Measurements from ENCODE around the gene KLHDC9. TPM values are rescaled to one million over a fixed set of nuclear protein-coding genes. Genes with fewer than 3 reads are reported as not detected.

The KLHDC9 gene
- total and polyA plus RNA-seq, 9 of the 15 experiments (the other 6 are each of a cell fraction or from before 2014, with no cell fraction given), result not detected

DNA sequence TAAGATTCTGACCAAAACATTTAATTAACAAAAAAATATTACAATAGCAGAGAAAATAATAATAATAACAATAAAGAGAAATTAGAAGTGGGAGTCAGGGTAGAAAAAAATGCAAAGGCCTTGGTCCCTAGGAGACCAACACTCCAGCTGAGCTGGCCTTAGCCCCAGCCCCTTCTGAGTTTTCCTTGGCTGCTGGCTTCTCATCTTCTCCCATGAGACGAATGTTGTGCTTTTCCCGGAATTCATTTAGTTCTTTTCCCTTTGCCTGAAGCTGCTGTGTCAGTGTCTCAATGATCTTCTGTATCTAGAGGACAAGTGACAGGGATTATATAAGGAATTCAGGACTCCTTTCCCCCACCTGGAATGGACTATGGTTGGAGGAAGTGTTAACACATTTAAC is 2.4 kb downstream of the KLHDC9 start (continued):
- no peak for TF ChIP-seq PRDM10 (IDR thresholded peaks at IDR 0.05; ENCODE audit: partially characterized antibody)
- TF ChIP-seq, protein P1, sequence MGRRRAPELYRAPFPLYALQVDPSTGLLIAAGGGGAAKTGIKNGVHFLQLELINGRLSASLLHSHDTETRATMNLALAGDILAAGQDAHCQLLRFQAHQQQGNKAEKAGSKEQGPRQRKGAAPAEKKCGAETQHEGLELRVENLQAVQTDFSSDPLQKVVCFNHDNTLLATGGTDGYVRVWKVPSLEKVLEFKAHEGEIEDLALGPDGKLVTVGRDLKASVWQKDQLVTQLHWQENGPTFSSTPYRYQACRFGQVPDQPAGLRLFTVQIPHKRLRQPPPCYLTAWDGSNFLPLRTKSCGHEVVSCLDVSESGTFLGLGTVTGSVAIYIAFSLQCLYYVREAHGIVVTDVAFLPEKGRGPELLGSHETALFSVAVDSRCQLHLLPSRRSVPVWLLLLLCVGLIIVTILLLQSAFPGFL (CRISPR knock-in tag; IDR thresholded peaks at IDR 0.05), result no peak

DNA sequence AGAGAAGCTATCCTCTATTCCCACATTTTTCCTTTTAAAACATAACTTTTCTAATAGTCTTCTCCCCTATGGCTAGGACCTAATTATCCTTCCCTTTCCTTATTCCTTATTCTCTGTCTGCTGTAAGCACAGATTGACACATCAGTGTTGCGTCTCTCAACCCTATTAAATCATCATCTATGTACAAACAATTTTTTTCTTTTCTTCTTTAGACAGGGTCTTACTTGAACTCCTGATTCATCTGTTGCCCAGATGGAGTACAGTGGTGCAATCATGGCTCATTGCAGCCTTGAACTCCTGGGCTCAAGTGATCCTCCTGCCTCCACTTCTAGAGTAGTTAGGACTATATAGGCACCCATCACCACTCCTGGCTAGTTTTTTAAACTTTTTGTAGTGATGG is 8.3 kb downstream of the KLHDC9 start:
- no peaks in the 10 kb centered on the region for H3K9me3 ChIP-seq (replicated peaks; ENCODE audit: control insufficient read depth, insufficient read depth, low read depth, low read length)
- no TSS peak for BruUV-seq (replicated peaks)
- H3K27ac ChIP-seq (ENCODE audit: extremely low read depth, low read depth, low read length), result no peak overlapping the region
- peaks cover 72% of the 10 kb centered on the region for H3K79me2 ChIP-seq (ENCODE audit: control insufficient read depth, insufficient read depth, low read length)
- H3K27me3 ChIP-seq (ENCODE audit: control insufficient read depth in 2 of 2, insufficient read depth in 2 of 2, low read length in 2 of 2), result no peaks in the 10 kb centered on the region
- peaks cover 77% of the 10 kb centered on the region for H3K36me3 ChIP-seq (ENCODE audit: control insufficient read depth, insufficient read depth, low read length)
- no peaks in the 10 kb centered on the region for H3K4me1 ChIP-seq (replicated peaks in 1 of 2; ENCODE audit: control insufficient read depth in 2 of 2, insufficient read depth in 2 of 2, low read length in 2 of 2)
- no peak for DNase-seq (ENCODE audit: extremely low read depth in 1 of 4, low spot score in 3 of 4)
- in situ Hi-C loops (cut with MboI) (no loop called here), intact Hi-C loops (cut with micrococcal nuclease) (no loop called here)
- ChIA-PET CTCF (ENCODE audit: low intra/inter-chr PET ratio) (no interaction called here), POLR2A (interaction anchor here (0.5 to 0.6 kb wide), 2 partner anchors 13 to 22 kb away, joined by 3 read pairs; no protein-coding TSS in a partner anchor)
- FAIRE-seq, result no peak
- H3K4me2 ChIP-seq (ENCODE audit: insufficient read depth, low read length), result no peak overlapping the region
- no peaks in the 10 kb centered on the region; the same call in 1 of the 2 replicates for H4K20me1 ChIP-seq (replicated peaks; ENCODE audit: control insufficient read depth, insufficient read depth, low read length)
- H3K9ac ChIP-seq (ENCODE audit: insufficient read depth in 1 of 2, low read depth in 2 of 2, low read length in 2 of 2), result no peak overlapping the region
- no peak overlapping the region for H2AFZ ChIP-seq (ENCODE audit: low read depth, low read length)
- no peak overlapping the region for H3K4me3 ChIP-seq
- TF ChIP-seq CREBBP (IDR thresholded peaks at IDR 0.05; ENCODE audit: low read depth, low read length) (no peak), ZNF384 (IDR thresholded peaks at IDR 0.05; ENCODE audit: low read depth, low read length) (no peak), CSDE1 (IDR thresholded peaks at IDR 0.05) (no peak), ZC3H4 (CRISPR knock-in tag; IDR thresholded peaks at IDR 0.05; ENCODE audit: borderline replicate concordance) (no peak), BHLHE40 (IDR thresholded peaks at IDR 0.05; ENCODE audit: low read length) (no peak), SPI1 (IDR thresholded peaks at IDR 0.05; ENCODE audit: borderline replicate concordance, low read depth, low read length) (no peak), RCOR1 (IDR thresholded peaks at IDR 0.05; ENCODE audit: borderline replicate concordance in 1 of 2, low read depth in 2 of 2, low read length in 2 of 2) (no peak)
- TF ChIP-seq, protein P2, sequence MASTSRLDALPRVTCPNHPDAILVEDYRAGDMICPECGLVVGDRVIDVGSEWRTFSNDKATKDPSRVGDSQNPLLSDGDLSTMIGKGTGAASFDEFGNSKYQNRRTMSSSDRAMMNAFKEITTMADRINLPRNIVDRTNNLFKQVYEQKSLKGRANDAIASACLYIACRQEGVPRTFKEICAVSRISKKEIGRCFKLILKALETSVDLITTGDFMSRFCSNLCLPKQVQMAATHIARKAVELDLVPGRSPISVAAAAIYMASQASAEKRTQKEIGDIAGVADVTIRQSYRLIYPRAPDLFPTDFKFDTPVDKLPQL (IDR thresholded peaks at IDR 0.05; ENCODE audit: extremely low read depth, insufficient read length), result no peak
- TF ChIP-seq, protein P3, sequence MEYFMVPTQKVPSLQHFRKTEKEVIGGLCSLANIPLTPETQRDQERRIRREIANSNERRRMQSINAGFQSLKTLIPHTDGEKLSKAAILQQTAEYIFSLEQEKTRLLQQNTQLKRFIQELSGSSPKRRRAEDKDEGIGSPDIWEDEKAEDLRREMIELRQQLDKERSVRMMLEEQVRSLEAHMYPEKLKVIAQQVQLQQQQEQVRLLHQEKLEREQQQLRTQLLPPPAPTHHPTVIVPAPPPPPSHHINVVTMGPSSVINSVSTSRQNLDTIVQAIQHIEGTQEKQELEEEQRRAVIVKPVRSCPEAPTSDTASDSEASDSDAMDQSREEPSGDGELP (CRISPR knock-in tag; IDR thresholded peaks at IDR 0.05; ENCODE audit: borderline replicate concordance), result no peak
- ATAC-seq, result no peak
- no peaks in the 10 kb centered on the region for H3K9me1 ChIP-seq (ENCODE audit: control insufficient read depth, insufficient read depth, low read length)
- WGBS (ENCODE audit: insufficient coverage, low coverage, missing lambda C conversion rate), result 100% methylated on average over 1 of the region's 1 CpG

Measured in K562 (cell line).